GM21526 (cell line): ENCODE data around the gene PHLDA2.

Experiments used
- ATAC-seq: cut with Tn5 transposase; IDR thresholded peaks from one replicate; pipeline ENCODE4 v1.9.1; 2021; ENCODE audit warnings: moderate library complexity; ENCODE audit not compliant: unreplicated experiment, low FRiP score

The PHLDA2 gene

GRCh38 chr11:2883979-2884815 lies 45.0 kb downstream of the PHLDA2 start:
- no peak for ATAC-seq

- no peak for ATAC-seq
Measured at GRCh38 chr11:2883640-2883978, 45.6 kb downstream of the PHLDA2 start.

GRCh38 chr11:2882396-2883110 lies 46.7 kb downstream of the PHLDA2 start:
- no peak for ATAC-seq

GRCh38 chr11:2881981-2882375 lies 47.2 kb downstream of the PHLDA2 start:
- ATAC-seq, result no peak

- no peak for ATAC-seq
Measured at GRCh38 chr11:2881076-2881980, 47.9 kb downstream of the PHLDA2 start.

GRCh38 chr11:2880646-2881045 lies 48.6 kb downstream of the PHLDA2 start:
- ATAC-seq, result no peak

- ATAC-seq, result no peak
Measured at GRCh38 chr11:2878782-2879181, 50.4 kb downstream of the PHLDA2 start.
